MM.1S (cell line): ENCODE data around the gene MFAP3L.

Source experiments
- DNase-seq: peaks from one replicate; pipeline ENCODE4 v3.0.0-alpha.2; 2015
- H2AFZ ChIP-seq: fragments of 300-600 bp; sonication (generic); 2 replicates; pipeline ENCODE4 v1.6.0; 2016; ENCODE audit warnings: antibody characterized with exemption, low read length
- H3F3A ChIP-seq: fragments of 300-600 bp; sonication (generic); 2 replicates; pipeline ENCODE4 v1.6.1; 2016; ENCODE audit warnings: mild to moderate bottlenecking, antibody characterized with exemption, low read length, moderate library complexity, mixed read lengths; ENCODE audit not compliant: insufficient read depth
- H3K27ac ChIP-seq: fragments of 300-600 bp; sonication (generic); 2 replicates; pipeline ENCODE4 v1.5.1; 2016; ENCODE audit warnings: mild to moderate bottlenecking, low read length
- H3K27me3 ChIP-seq: fragments of 300-600 bp; sonication (generic); replicated peaks from 2 replicates; pipeline ENCODE4 v1.6.0; 2016; ENCODE audit warnings: low read length; ENCODE audit not compliant: insufficient read depth
- H3K36me3 ChIP-seq: fragments of 300-600 bp; sonication (generic); replicated peaks from 2 replicates; pipeline ENCODE4 v1.6.1; 2016; ENCODE audit warnings: mild to moderate bottlenecking, low read length, mixed read lengths; ENCODE audit not compliant: insufficient read depth
- H3K4me1 ChIP-seq: fragments of 300-600 bp; sonication (generic); 2 replicates; pipeline ENCODE4 v1.6.1; 2016; ENCODE audit warnings: low read length, mixed read lengths
- H3K4me2 ChIP-seq: fragments of 300-600 bp; sonication (generic); 2 replicates; pipeline ENCODE4 v1.6.0; 2016; ENCODE audit warnings: low read depth, low read length
- H3K4me3 ChIP-seq: fragments of 300-600 bp; sonication (generic); 2 replicates; pipeline ENCODE4 v1.5.1; 2016; ENCODE audit warnings: low read length, mixed read lengths
- H3K79me2 ChIP-seq: fragments of 300-600 bp; sonication (generic); 2 replicates; pipeline ENCODE4 v1.6.1; 2016; ENCODE audit warnings: mixed run types, low read length, mixed read lengths
- H3K9ac ChIP-seq: fragments of 300-600 bp; sonication (generic); 2 replicates; pipeline ENCODE4 v1.6.1; 2016; ENCODE audit warnings: low read length, mixed read lengths
- H3K9me2 ChIP-seq: fragments of 300-600 bp; sonication (generic); replicated peaks from 2 replicates; pipeline ENCODE4 v1.6.1; 2016; ENCODE audit warnings: mild to moderate bottlenecking, low read length, mixed read lengths; ENCODE audit not compliant: insufficient read depth
- H3K9me3 ChIP-seq: fragments of 300-600 bp; sonication (generic); replicated peaks from 2 replicates; pipeline ENCODE4 v1.6.1; 2016; ENCODE audit warnings: mild to moderate bottlenecking, low read length, mixed read lengths; ENCODE audit not compliant: insufficient read depth
- H4K20me1 ChIP-seq: fragments of 300-600 bp; sonication (generic); 2 replicates; pipeline ENCODE4 v1.6.1; 2016; ENCODE audit warnings: mild to moderate bottlenecking, low read length, moderate library complexity, mixed read lengths; ENCODE audit not compliant: insufficient read depth
- CTCF ChIP-seq: fragments of 300-600 bp; sonication (generic); IDR thresholded peaks from 2 replicates; pipeline ENCODE4 v1.5.1; 2016; ENCODE audit warnings: antibody characterized with exemption, low read length, mixed read lengths
- EZH2 ChIP-seq: fragments of 300-600 bp; sonication (generic); optimal IDR thresholded peaks from 2 replicates; pipeline ENCODE3; 2017; ENCODE audit warnings: low read depth, mild to moderate bottlenecking, antibody characterized with exemption, low read length, mixed read lengths
- EZH2phosphoT487 ChIP-seq: fragments of 300-600 bp; sonication (generic); IDR thresholded peaks from 2 replicates; pipeline ENCODE4 v1.6.1; 2018; ENCODE audit warnings: antibody characterized with exemption, low read length

Gene MFAP3L

GRCh38 chr4:170008371-170008770 lies 17.8 kb downstream of the MFAP3L start:
- Histone ChIP-seq H3K79me2 (no peaks in the 10 kb centered on the region), H3K4me2 (peak overlapping the region; percentile 48; the same call in 1 of the 2 replicates), H3K9me3 (no peaks in the 10 kb centered on the region), H3K9ac (no peak overlapping the region; the same call in 1 of the 2 replicates), H3K36me3 (no peaks in the 10 kb centered on the region), H3K9me2 (no peaks in the 10 kb centered on the region), H3K4me3 (peak overlapping the region; percentile 39), H2AFZ (no peak overlapping the region), H4K20me1 (no peaks in the 10 kb centered on the region), H3K4me1 (peaks cover 24% of the 10 kb centered on the region), H3K27ac (no peak overlapping the region), H3F3A (peaks cover 14% of the 10 kb centered on the region), H3K27me3 (no peaks in the 10 kb centered on the region)
- peak; percentile 40 for TF ChIP-seq CTCF
- no peak for TF ChIP-seq EZH2phosphoT487
- TF ChIP-seq EZH2 = no peak
- peak; percentile 66 for DNase-seq

GRCh38 chr4:170007113-170007512 lies 19.1 kb downstream of the MFAP3L start:
- no peak overlapping the region for H3K27ac ChIP-seq
- H3F3A ChIP-seq = peaks cover 14% of the 10 kb centered on the region
- no peak overlapping the region for H3K4me3 ChIP-seq
- no peak overlapping the region for H2AFZ ChIP-seq
- H4K20me1 ChIP-seq = no peaks in the 10 kb centered on the region
- H3K9me3 ChIP-seq = no peaks in the 10 kb centered on the region
- peak overlapping the region; percentile 42 for H3K4me2 ChIP-seq
- H3K36me3 ChIP-seq = no peaks in the 10 kb centered on the region
- no peaks in the 10 kb centered on the region for H3K79me2 ChIP-seq
- TF ChIP-seq EZH2phosphoT487 (no peak), CTCF (peak; percentile 5; the same call in 1 of the 2 replicates), EZH2 (no peak)
- H3K9ac ChIP-seq = no peak overlapping the region
- H3K27me3 ChIP-seq = no peaks in the 10 kb centered on the region
- H3K4me1 ChIP-seq = peaks cover 25% of the 10 kb centered on the region
- H3K9me2 ChIP-seq = no peaks in the 10 kb centered on the region
- DNase-seq = peak; percentile 88

GRCh38 chr4:170005472-170005871 lies 20.7 kb downstream of the MFAP3L start:
- Histone ChIP-seq H3K9me3 (no peaks in the 10 kb centered on the region), H3K27me3 (no peaks in the 10 kb centered on the region), H3K9me2 (no peaks in the 10 kb centered on the region), H3K36me3 (no peaks in the 10 kb centered on the region), H3K4me2 (no peak overlapping the region), H3K9ac (no peak overlapping the region), H3K27ac (no peak overlapping the region), H3K79me2 (no peaks in the 10 kb centered on the region), H3F3A (peaks cover 14% of the 10 kb centered on the region), H3K4me3 (no peak overlapping the region), H3K4me1 (peaks cover 36% of the 10 kb centered on the region), H2AFZ (no peak overlapping the region), H4K20me1 (no peaks in the 10 kb centered on the region)
- TF ChIP-seq EZH2 = no peak
- DNase-seq = no peak

- no peak for DNase-seq
Observed at GRCh38 chr4:170004651-170005295, 21.4 kb downstream of the MFAP3L start.

More at GRCh38 chr4:170004651-170005295, 21.4 kb downstream of the MFAP3L start:
- Histone ChIP-seq H3K4me2 (no peak overlapping the region), H3K27me3 (no peaks in the 10 kb centered on the region), H3K36me3 (no peaks in the 10 kb centered on the region), H3K9me3 (no peaks in the 10 kb centered on the region), H2AFZ (no peak overlapping the region), H4K20me1 (no peaks in the 10 kb centered on the region), H3F3A (peaks cover 14% of the 10 kb centered on the region), H3K4me1 (peaks cover 36% of the 10 kb centered on the region), H3K9me2 (no peaks in the 10 kb centered on the region), H3K79me2 (no peaks in the 10 kb centered on the region), H3K27ac (no peak overlapping the region), H3K4me3 (no peak overlapping the region), H3K9ac (no peak overlapping the region)
- no peak for TF ChIP-seq CTCF
- no peak for TF ChIP-seq EZH2phosphoT487
- no peak for TF ChIP-seq EZH2
